Bronchial epithelial cell (primary cell): ENCODE results near the gene CHMP4A. TPM values are rescaled to one million over a fixed set of nuclear protein-coding genes. Genes with fewer than 3 reads are reported as not detected.
A peak's percentile ranks its signal among the peaks of the same experiment; 100 is the strongest.

Experiments used
- DNase-seq: peaks from one replicate; pipeline ENCODE4 v3.0.0-alpha.2; 2010; ENCODE audit warnings: low read depth
- FAIRE-seq: peaks from 2 replicates; lab custom pipeline; 2011; peaks lifted over from hg19 to GRCh38; lab: Jason Lieb, UNC
- H3K27me3 ChIP-seq: 2 replicates; pipeline ENCODE4 v1.5.1; 2011; ENCODE audit warnings: low read length; ENCODE audit not compliant: control insufficient read depth, insufficient read depth
- H3K36me3 ChIP-seq: 2 replicates; pipeline ENCODE4 v1.5.1; 2011; ENCODE audit warnings: low read length; ENCODE audit not compliant: control insufficient read depth, insufficient read depth
- H3K4me3 ChIP-seq: 2 replicates; pipeline ENCODE4 v1.5.1; 2011; ENCODE audit warnings: mild to moderate bottlenecking, low read depth, low read length, control low read depth
- CTCF ChIP-seq: IDR thresholded peaks from 2 replicates; pipeline ENCODE4 v1.5.1; 2011; ENCODE audit warnings: mild to moderate bottlenecking, moderate library complexity, low read length, control low read depth, inconsistent platforms; ENCODE audit not compliant: insufficient read depth, severe bottlenecking
- total RNA-seq: library from RNA; depleted of rRNA; stranded (reverse); fragments of >200 nt; gene quantifications from 2 replicates; pipeline ENCODE4 v1.2.1, GENCODE V29; 2014

The CHMP4A gene
- total RNA-seq, 1 donor from 2014 or later, result 69.8 TPM

- Histone ChIP-seq H3K27me3 (no peaks in the 10 kb centered on the region), H3K4me3 (peak overlapping the region; percentile 81), H3K36me3 (peaks cover 17% of the 10 kb centered on the region)
- no peak for FAIRE-seq
- peak; percentile 66 for TF ChIP-seq CTCF
- peak; percentile 82 for DNase-seq
These were observed 28.6 kb upstream of the CHMP4A start for GRCh38 chr14:24241829-24242443.

DNA sequence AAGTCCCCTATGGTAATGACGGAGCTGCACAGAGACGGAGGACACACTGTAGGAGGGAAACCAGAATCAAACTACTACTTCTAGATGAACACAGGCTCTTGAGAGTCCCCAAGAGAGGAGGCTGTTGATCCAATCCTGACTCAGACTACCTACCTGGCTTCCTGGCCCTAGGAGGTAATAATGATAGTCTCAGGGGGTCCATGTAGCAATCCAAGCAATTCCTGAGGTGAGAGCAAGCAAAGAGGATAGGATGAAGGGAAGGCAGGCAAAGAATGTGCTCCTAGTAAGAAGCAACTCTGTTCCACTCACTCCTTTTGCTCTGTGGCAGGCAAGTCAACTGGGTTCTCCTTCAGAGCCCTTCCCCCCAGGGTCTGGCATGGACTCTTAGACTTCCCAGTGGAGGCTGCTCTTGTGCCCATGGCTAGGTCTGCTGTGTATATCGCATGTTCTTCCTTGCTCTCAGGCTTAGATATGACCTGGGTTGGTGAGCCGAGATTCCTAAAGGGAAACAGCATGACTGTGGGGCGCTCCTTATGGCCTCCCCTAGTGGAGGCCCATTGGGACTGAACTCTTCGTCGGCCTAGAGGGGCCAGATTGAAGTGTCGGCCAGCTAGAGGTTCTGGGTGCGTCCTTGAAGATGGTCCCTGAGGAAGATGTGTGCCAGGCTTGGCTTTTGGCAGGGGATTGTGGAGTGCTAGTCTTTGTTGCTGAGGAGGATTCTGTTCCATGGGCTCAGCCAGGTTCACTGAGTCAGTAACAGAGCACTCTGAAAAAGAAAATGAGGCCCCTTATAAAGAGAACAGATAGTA, 27.0 kb upstream of the CHMP4A start:
- DNase-seq (no peak), FAIRE-seq (no peak)
- Histone ChIP-seq H3K36me3 (peaks cover 23% of the 10 kb centered on the region), H3K4me3 (peak overlapping the region; percentile 15), H3K27me3 (no peaks in the 10 kb centered on the region)
- TF ChIP-seq CTCF, result no peak

GRCh38 chr14:24238527-24239037, 25.3 kb upstream of the CHMP4A start:
- Histone ChIP-seq H3K27me3 (no peaks in the 10 kb centered on the region), H3K4me3 (no peak overlapping the region), H3K36me3 (peaks cover 26% of the 10 kb centered on the region)
- no peak for FAIRE-seq
- peak; percentile 38 for DNase-seq
- no peak for TF ChIP-seq CTCF

DNA sequence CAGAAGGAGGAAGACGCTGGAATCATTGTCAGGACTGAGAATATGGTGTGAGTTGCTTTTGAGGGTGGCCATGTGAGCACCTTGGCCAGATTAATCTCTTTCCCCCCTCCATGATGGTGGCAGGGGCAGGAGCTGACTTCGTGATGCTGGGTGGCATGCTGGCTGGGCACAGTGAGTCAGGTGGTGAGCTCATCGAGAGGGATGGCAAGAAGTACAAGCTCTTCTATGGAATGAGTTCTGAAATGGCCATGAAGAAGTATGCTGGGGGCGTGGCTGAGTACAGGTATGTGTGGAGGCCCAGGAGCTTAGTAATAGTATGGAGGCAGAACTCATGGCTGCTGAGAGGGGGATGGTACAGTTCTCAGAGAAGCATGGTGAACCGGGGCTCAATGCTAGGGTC, 24.8 kb upstream of the CHMP4A start:
- no peak for TF ChIP-seq CTCF
- DNase-seq (peak; percentile 91), FAIRE-seq (no peak)
- Histone ChIP-seq H3K4me3 (no peak overlapping the region), H3K27me3 (no peaks in the 10 kb centered on the region), H3K36me3 (peaks cover 26% of the 10 kb centered on the region)

DNA sequence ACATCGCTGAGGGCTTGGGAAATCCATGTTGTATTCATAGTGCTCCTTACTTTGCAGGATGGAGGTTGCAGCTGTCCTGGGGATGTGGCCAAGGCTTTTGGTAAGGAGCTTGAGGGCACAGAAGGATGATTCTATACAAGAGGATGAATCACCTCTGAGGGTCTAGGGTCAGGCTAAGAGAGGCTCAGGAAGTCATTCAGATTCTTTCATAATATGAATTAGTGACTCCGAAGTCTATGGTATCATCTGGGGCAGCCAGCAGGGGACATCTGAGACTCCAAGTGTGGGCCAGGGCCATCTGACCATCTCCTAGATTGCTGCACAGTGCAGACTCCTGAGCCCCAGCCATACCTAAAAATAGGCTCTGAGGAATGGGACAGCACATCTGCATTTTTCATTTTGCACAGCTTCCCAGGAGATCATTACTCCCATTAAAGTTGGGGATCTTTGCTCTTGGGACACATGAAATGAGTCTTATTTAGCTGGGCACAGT, 24.2 kb upstream of the CHMP4A start:
- peaks cover 26% of the 10 kb centered on the region for H3K36me3 ChIP-seq
- FAIRE-seq (no peak), DNase-seq (no peak)

More for the DNA sequence above, 24.2 kb upstream of the CHMP4A start:
- Histone ChIP-seq H3K27me3 (no peaks in the 10 kb centered on the region), H3K4me3 (no peak overlapping the region)
- TF ChIP-seq CTCF, result no peak
